ENCODE results near the gene SELENOO. TPM values are rescaled to one million over a fixed set of nuclear protein-coding genes. Genes with fewer than 3 reads are reported as not detected.
"Not testable (repeated sequence)": the region's sequence is repeated elsewhere in the genome, so short reads cannot be mapped to it uniquely, and the experiment has no call there.

SELENOO gene
- total RNA-seq, 1 donor from 2014 or later: 23.8 TPM

DNA sequence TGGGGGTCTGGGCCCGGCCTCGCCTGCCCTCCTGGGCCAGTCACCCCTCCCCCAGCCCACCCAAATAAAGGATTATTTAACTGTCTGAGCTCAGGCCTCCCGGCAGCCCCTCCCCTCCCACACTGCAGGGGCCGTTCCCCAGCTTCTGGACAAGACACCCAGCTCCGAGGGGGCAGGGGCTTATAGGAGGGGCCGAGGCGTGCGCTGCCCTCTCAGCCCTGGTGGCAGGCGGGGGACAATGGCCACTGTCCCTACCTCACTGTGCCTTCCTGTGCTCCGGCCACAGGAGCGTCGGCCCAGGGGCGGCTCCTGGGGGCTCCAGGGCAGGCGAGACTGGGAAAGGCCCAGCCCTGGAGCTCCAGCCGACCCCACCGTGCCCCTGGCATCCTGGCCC, 2.2 kb upstream of the SELENOO start:
- DNase-seq (ENCODE audit: low spot score): no peak

DNA sequence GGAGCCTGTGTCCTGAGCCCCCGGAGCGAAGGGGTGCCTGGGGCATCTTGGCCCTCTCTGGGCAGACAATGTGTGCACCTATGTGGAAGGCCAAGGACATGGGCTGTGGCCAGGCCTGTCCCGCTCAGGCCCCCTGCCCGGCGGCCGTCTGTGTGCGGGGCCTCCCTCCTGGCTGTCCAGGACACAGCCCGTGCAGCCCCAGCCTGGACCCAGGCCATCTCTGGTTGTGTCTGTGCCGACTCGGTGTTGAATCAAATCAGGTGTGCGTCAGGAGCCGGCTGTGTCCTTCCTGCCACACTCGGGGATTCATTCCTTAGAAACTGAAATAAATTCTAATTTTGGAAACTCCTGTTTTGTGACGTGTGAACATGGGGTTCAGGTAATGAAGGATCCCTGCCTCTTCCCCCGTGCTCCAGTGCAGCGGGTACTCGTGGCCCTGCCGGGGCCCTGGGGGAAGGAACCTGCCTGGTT, 1.5 kb upstream of the SELENOO start:
- DNase-seq (ENCODE audit: low spot score): no peak

- no peak for DNase-seq (ENCODE audit: low spot score)
Observed at GRCh38 chr22:50199829-50200460, 866 bp upstream of the SELENOO start.

- DNase-seq (ENCODE audit: low spot score): no peak
Observed at GRCh38 chr22:50201191-50202129, 649 bp downstream of the SELENOO start.

- DNase-seq (ENCODE audit: low spot score): no peak
Observed at GRCh38 chr22:50202130-50202666, 1.4 kb downstream of the SELENOO start.

DNA sequence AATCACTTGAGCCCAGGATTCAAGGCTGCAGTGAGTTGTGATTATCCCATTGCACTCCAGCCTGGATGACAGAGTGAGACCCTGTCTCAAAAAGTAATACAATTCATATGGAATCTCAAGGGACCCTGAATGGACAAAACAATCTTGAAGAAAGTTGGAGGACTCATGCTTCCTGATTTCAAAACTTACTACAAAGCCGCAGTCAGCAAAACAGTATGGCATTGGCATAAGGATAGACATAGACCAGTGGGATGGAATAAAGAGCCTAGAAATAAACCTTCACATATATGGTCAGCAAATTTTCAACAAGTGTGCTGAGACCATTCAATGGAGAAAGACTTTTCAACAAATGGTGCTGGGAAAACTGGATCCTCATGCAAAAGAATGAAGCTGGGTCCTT, 2.5 kb downstream of the SELENOO start:
- no peak for DNase-seq (ENCODE audit: low spot score)

- DNase-seq (ENCODE audit: low spot score): no peak
Observed at GRCh38 chr22:50204571-50204970, 3.8 kb downstream of the SELENOO start.

DNA sequence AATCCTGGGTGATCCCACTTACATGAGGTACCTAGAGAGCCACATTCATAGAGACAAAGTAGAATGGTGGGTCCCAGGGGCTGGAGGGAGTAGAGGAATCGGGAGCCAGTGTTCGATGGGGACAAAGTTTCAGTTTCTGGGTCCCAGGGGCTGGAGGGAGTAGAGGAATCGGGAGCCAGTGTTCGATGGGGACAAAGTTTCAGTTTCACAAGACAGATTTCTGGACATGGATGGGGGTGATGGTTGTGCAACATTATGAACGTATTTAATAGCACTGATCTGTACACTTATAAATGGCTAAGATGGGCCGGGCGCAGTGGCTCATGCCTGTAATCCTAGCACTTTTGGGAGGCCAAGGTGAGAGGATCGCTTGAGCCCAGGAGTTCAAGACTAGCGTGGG, 4.2 kb downstream of the SELENOO start:
- DNase-seq (ENCODE audit: low spot score): not testable (repeated sequence)

DNA sequence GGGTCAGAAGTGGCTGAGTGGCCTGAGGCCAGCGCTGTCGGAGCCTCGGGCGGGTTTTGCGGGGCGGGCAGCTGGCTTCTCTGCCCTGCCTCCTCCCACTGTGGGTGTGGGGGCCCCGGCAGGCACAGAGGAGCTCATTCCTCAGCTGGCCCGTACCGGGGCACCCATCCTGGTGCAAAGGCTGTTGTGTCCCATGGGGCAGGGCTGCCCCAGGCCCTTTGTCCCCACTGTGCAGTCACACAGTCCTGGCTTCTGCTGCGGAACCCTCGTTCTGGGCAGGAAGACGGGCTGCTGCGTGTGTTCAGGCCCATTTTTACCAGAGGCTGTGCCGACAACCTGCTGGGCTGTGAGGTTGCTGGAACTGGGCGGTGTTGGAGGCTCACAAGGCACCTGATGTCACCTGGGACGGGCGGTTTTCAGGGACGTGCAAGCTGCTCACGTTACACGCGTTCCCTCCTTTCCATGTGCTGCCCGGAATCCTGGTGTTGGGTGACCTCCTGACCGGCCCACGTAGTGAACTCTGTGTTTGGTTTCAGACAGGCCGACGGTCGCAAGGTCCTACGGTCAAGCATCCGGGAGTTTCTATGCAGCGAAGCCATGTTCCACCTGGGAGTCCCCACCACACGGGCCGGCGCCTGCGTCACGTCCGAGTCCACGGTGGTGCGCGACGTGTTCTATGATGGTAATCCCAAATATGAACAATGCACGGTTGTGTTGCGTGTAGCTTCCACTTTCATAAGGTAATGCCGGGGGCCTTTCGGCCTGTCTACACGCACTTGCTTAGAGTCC, 5.2 kb downstream of the SELENOO start:
- no peak for DNase-seq (ENCODE audit: low spot score)

GRCh38 chr22:50206599-50206998, 5.8 kb downstream of the SELENOO start:
- no peak for DNase-seq (ENCODE audit: low spot score)

DNA sequence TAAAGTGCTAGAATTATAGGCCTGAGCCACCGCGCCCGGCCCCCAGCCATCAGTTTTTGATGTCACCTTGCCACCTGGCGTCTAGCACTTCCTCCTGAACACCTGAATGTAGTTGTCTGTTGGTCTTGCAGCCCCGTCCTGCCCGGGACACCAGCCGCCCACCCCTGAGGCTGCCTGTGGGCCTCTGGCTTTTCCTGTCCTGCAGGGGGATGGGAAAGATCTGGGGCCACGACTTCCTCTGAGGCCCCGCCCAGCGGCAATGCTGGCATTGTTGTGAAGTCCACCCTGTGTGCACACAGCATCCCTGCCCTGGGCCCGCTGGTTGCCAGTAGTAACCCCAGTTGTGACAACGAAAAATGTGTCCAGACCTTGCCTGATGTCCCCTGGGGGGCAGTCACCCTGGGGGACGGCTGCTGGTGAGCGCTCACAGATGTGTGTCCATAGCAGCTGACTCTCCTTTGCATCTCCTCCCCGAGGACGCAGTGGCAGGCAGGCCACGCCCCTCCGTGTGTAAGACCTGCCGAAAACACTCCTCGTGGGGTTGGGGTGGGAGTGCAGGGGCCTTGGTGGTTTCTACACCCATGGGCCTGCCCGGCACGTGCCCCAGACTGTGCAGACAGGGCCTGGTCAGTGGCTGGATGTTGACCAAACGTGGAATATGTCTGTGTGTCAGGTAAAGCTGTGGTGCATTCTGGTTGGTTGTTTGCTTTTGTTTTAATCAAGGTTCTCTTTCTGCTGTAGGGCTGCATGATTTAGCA, 6.8 kb downstream of the SELENOO start:
- no peak for DNase-seq (ENCODE audit: low spot score)

DNA sequence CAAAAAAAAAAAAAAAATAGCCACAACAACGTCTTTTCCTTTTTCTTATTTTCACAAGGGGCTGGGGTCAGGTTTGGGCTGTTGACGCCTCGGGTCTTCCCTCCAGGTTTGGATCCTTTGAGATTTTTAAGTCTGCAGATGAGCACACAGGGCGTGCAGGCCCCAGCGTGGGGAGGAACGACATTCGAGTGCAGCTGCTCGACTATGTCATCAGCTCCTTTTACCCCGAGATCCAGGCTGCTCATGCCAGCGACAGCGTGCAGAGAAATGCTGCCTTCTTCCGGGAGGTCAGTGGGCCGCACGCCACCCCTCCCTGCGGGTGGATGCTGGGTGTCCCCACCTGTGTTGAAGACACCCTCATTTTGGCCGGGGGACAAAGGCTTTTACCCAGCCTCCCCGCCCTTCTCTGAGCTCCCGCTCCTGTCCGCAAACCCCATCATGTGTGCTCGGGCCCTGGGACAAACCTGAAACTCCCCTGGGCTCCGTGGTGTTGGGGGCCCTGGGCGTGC, 7.7 kb downstream of the SELENOO start:
- DNase-seq (ENCODE audit: low spot score): no peak

DNA sequence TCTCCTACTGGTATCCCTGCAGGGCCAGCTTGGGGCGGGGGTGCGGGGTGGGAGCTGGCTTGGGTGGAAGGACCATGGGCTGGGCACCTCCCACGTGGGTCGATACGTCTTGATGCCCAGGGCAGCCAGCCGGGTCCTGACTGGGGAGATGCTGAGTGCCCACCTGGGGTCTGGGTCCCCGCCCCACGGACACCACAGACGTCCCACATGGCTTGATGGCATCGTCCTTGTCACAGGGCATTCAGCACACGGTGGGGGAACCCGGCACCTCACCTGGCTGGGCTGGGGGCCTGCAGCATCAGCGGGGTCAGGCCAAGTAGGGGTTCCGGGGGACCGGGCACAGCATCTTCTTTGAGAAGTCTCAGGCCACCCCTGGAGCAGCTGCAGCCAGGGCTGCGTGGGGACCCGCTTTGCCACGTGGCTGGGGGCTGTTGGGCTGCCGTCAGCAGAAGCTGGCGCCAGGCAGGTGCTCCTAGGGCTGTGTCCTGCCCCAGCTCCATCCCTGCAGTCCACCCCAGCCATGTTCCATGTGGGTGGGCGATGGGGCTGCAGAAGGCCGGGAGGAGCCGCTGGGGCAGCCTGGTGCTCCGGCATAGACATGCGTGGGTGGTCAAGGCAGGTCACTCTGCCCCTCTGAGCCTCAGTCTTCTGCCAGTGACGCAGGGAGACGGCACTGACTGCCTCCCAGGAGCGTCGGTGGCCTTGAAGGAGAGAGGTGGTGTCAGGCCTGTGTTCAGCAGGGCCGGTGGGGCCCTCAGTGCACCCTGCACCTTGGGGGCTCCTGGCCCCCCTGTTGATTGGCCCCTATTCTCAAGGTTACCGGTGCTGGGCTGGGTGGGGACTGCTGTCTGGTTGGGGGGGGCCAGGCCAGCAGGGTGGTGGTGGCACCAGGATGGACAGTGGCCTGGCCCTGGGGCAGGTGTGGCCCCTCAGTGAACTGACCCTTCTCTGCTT, 8.4 kb downstream of the SELENOO start:
- no peak for DNase-seq (ENCODE audit: low spot score)

GRCh38 chr22:50209893-50210292, 9.1 kb downstream of the SELENOO start:
- no peak for DNase-seq (ENCODE audit: low spot score)

- no peak for DNase-seq (ENCODE audit: low spot score)
Observed at GRCh38 chr22:50210378-50211139, 9.7 kb downstream of the SELENOO start.

DNA sequence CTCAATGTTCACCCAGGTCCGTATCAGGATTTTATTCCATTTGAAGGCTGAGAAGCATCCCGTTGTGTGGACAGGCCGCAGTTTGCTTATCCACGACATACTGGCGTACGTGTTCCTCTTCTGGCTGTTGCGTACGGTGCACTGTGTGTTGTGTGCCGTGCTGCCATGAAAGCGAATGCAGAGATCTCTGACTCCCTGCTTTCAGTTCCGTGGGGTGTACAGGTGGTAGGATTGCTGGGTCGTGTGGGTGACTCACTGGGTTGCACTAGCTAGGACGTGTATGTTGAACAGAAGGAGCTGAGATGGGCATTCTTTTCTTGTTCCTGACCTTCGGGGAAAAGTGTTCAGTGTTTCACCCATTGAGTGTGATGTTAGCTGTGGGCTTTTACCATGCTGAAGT, 10.3 kb downstream of the SELENOO start:
- DNase-seq (ENCODE audit: low spot score): no peak

DNA sequence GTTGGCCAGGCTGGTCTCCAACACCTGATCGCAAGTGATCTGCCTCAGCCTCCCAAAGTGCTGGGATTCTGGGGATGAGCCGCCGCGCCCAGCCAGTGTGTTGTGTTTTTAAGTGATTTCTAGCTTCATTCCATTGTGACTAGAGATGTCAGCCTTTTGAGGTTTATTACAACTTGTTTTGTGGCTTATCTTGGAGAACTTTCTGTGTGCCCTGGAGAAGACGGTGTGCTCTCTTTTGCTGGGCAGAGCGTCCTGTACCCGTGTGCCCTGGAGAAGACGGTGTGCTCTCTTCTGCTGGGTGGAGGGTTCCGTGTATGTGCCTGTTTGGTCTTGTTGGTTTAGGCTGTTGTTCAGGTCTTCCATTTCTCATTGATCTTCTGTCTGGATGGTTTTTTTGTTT, 12.5 kb downstream of the SELENOO start:
- no peak for DNase-seq (ENCODE audit: low spot score)

GRCh38 chr22:50215297-50216054, 14.7 kb downstream of the SELENOO start:
- DNase-seq (ENCODE audit: low spot score): no peak
